Right lobe of liver (tissue), 6 donors: ENCODE measurements around the gene NIPSNAP2. TPM values are rescaled to one million over a fixed set of nuclear protein-coding genes. Genes with fewer than 3 reads are reported as not detected.
A peak's percentile ranks its signal among the peaks of the same experiment; 100 is the strongest.

Experiments used
- ATAC-seq, 4 donors: fragments of 200-7000 bp; cut with Tn5 transposase; one replicate each; pipeline ENCODE4 v1.9.1; 2020; ENCODE audit warnings: mild to moderate bottlenecking in 4 of 4, moderate library complexity in 4 of 4
- DNase-seq, 3 donors: peaks; one replicate each; pipeline ENCODE4 v3.0.0-alpha.2; 2020
- H3K27ac ChIP-seq, 3 donors: fragments of 200-600 bp; one replicate each; pipeline ENCODE4 v1.8.0; 2022
- H3K27me3 ChIP-seq, 2 donors: fragments of 200-600 bp; one replicate each; pipeline ENCODE4 v1.8.0; 2022
- H3K36me3 ChIP-seq, 4 donors: fragments of 200-600 bp; sonication (generic) in 1 of 4; one replicate each; pipeline versions ENCODE4 v1.5.1 to v1.8.0; 2017 to 2022; ENCODE audit warnings: control low read depth in 1 of 4
- H3K4me1 ChIP-seq, 4 donors: fragments of 200-600 bp; sonication (generic) in 1 of 4; one replicate each; pipeline versions ENCODE4 v1.5.1 to v1.8.0; 2017 to 2022; ENCODE audit warnings: control low read depth in 1 of 4
- H3K4me3 ChIP-seq, 3 donors: fragments of 200-600 bp; one replicate each; pipeline ENCODE4 v1.8.0; 2022
- H3K9me3 ChIP-seq, 4 donors: fragments of 200-600 bp; sonication (generic) in 1 of 4; one replicate each; pipeline versions ENCODE4 v1.5.1 to v1.8.0; 2017 to 2022; ENCODE audit warnings: control low read depth in 1 of 4
- CTCF ChIP-seq, 4 donors: fragments of 200-600 bp in 3 of 4; fragments of 450-650 bp in 1 of 4; IDR thresholded peaks; one replicate each; pipeline versions ENCODE4 v1.5.1 to v1.8.0; 2016 to 2022; ENCODE audit warnings: antibody characterized with exemption in 4 of 4, mild to moderate bottlenecking in 2 of 4
- POLR2A ChIP-seq: fragments of 450-650 bp; IDR thresholded peaks from one replicate; pipeline ENCODE4 v1.6.1; 2017; ENCODE audit warnings: antibody characterized with exemption, mild to moderate bottlenecking
- WGBS: methylation state at CpG from one replicate; pipeline ENCODE4 v1.1.6; 2018; ENCODE audit warnings: low coverage, low lambda C conversion rate; ENCODE audit not compliant: insufficient coverage; ENCODE audit errors: missing lambda C conversion rate; 5-methylcytosine and 5-hydroxymethylcytosine counted together
- intact Hi-C, 2 donors: fragments of 100-400 bp; cut with DNase I; formaldehyde crosslinking; loops; one replicate each; pipeline versions ENCODE4 v1.11.2 to v1.14.1; 2022
- total RNA-seq, 6 experiments: library from RNA; depleted of rRNA in 2 of 6; stranded (reverse); fragments of >200 nt in 2 of 6; fragmentation: NEBNext Ultra II Directional in 3 of 6; extraction: Animal tissue kit (Norgen Biotek cat#: 25700) in 3 of 6; gene quantifications; one replicate each; pipeline versions ENCODE4 v1.1.0 to v1.2.4, GENCODE V29; 2016 to 2023
- donor health status: DM: no; HTN: yes; CAD: no.
- donor health status: DM: no; HTN: no; CAD: no.
- donor health status: DM: no; HTN: no; CAD: no.
- donor health status: DM: no; HTN: yes; CAD: no.
- donor health status: DM: no; HTN: yes; CAD: no.

NIPSNAP2 gene
- total RNA-seq, 6 experiments from 2014 or later: 7.0 to 15.9 (median 10.3) TPM

GRCh38 chr7:55996856-55997500 is 32.6 kb downstream of the NIPSNAP2 start:
- DNase-seq: peak in 1 of 3 donors; percentile 27
- intact Hi-C loops: no loop called here
- H3K27ac ChIP-seq: peak overlapping the region in 1 of 3 donors; percentile 7
- 58% methylated on average over 6 of the region's 8 CpGs for WGBS
- H3K36me3 ChIP-seq: peaks cover 0 to 8% (median 3%) of the 10 kb centered on the region in 4 donors
- no peaks in the 10 kb centered on the region for H3K27me3 ChIP-seq
- no peaks in the 10 kb centered on the region for H3K9me3 ChIP-seq
- no peak overlapping the region for H3K4me3 ChIP-seq
- peak in 3 of 4 donors; percentile 54 to 73 (median 65) for ATAC-seq
- peaks cover 0 to 22% (median 0%) of the 10 kb centered on the region in 4 donors for H3K4me1 ChIP-seq
- TF ChIP-seq CTCF (IDR thresholded peaks at IDR 0.05) (no peak), POLR2A (no peak)

- WGBS: 73% methylated on average over 3 of the region's 4 CpGs
- Histone ChIP-seq H3K27ac (no peak overlapping the region), H3K36me3 (no peaks in the 10 kb centered on the region), H3K4me3 (no peak overlapping the region), H3K4me1 (peaks cover 0 to 14% (median 0%) of the 10 kb centered on the region in 4 donors), H3K9me3 (no peaks in the 10 kb centered on the region), H3K27me3 (no peaks in the 10 kb centered on the region)
- TF ChIP-seq CTCF (IDR thresholded peaks at IDR 0.05) (no peak), POLR2A (no peak)
- ATAC-seq (no peak), DNase-seq (no peak)
- intact Hi-C loops: loop anchor here in 1 of 2 donors (10.0 kb wide), 1 partner anchor 71 kb away; no protein-coding TSS in a partner anchor
Observed at GRCh38 chr7:56003749-56004148, 39.4 kb downstream of the NIPSNAP2 start.

- WGBS: 71% methylated on average over 1 of the region's 4 CpGs
- no peak for DNase-seq
- intact Hi-C loops: loop anchor here (5.0 to 10.0 kb wide), 2 partner anchors 60 to 68 kb away; no protein-coding TSS in a partner anchor
Observed at GRCh38 chr7:56007167-56007652, 42.8 kb downstream of the NIPSNAP2 start.

GRCh38 chr7:56007891-56008290 is 43.5 kb downstream of the NIPSNAP2 start:
- H3K4me1 ChIP-seq: peaks cover 0 to 3% (median 0%) of the 10 kb centered on the region in 4 donors
- no peaks in the 10 kb centered on the region for H3K27me3 ChIP-seq
- no peak overlapping the region for H3K4me3 ChIP-seq
- peaks cover 0 to 6% (median 0%) of the 10 kb centered on the region in 4 donors for H3K36me3 ChIP-seq
- WGBS: 94% methylated on average over 7 of the region's 9 CpGs
- no peaks in the 10 kb centered on the region for H3K9me3 ChIP-seq
- ATAC-seq (no peak), DNase-seq (no peak)
- intact Hi-C loops: loop anchor here (5.0 to 10.0 kb wide), 2 partner anchors 59 to 67 kb away; no protein-coding TSS in a partner anchor
- TF ChIP-seq POLR2A (no peak), CTCF (IDR thresholded peaks at IDR 0.05) (no peak)
- no peak overlapping the region for H3K27ac ChIP-seq

More at GRCh38 chr7:56007167-56007652, 42.8 kb downstream of the NIPSNAP2 start:
- H3K27ac ChIP-seq: no peak overlapping the region
- peak in 1 of 4 donors; percentile 7 for ATAC-seq
- no peaks in the 10 kb centered on the region for H3K27me3 ChIP-seq
- no peaks in the 10 kb centered on the region for H3K9me3 ChIP-seq
- H3K4me3 ChIP-seq: no peak overlapping the region
- TF ChIP-seq POLR2A (no peak), CTCF (IDR thresholded peaks at IDR 0.05) (no peak)
- H3K4me1 ChIP-seq: peaks cover 0 to 3% (median 0%) of the 10 kb centered on the region in 4 donors
- H3K36me3 ChIP-seq: peaks cover 0 to under 1% (median 0%) of the 10 kb centered on the region in 4 donors
